ENCODE measurements around the gene SND1.
"Not testable (repeated sequence)": the region's sequence is repeated elsewhere in the genome, so short reads cannot be mapped to it uniquely, and the experiment has no call there.

The SND1 gene

DNA sequence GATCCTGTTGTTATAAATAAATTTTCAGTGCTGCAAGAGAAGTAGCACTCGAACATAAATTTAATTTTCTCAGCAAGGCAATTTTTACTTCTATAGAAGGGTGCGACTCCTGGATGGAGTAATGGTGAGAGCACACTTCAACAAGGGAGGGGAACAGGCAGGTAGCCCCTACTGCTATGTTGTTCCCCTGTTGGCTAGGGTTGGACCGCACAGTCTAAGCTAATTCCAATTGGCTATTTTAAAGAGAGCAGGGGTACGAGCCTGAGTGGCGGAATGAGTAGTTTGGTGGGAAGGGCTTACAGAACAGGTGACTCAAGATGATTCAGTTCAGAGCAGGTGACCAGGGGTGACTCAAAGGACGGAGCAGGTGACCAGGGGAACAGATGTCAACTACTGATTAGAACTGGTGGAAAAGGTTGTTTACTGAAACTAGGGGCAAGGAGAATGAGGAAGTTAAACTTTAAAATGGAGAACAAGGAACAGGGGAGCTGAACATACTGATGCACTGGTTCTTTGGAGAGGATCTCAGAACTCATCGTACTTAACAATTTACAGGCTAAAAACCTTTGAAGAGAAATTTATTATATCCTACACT, 185.9 kb downstream of the SND1 start:
- DNase-seq = not testable (repeated sequence)

DNA sequence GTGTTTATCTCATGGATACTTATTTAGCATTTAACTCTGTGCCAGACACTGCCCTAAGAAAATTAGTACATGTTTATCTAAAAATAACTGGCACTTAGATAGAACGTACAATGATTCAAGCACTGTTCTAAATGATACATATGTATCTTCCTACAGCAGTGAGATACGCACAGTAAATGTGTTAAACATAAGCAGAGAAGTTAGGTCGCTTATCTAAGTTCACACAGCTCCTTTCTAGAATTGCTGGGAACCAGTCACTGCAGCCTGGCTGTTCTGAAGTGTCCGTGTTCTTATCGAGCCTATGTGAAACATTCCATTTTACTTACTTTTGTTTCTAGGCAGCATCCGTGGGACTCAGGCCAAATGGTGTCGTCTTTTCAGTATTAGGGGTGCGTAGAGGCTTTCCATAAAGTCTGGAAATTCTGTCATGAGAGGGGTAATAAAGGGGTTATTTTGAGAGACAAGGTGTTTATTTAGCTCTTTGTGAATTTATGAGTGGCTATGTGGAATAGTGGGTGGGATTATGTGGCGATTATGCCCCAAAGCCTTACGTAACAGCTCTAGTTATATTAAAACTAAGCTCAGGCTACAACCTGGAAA, 186.9 kb downstream of the SND1 start:
- no peak for DNase-seq

DNA sequence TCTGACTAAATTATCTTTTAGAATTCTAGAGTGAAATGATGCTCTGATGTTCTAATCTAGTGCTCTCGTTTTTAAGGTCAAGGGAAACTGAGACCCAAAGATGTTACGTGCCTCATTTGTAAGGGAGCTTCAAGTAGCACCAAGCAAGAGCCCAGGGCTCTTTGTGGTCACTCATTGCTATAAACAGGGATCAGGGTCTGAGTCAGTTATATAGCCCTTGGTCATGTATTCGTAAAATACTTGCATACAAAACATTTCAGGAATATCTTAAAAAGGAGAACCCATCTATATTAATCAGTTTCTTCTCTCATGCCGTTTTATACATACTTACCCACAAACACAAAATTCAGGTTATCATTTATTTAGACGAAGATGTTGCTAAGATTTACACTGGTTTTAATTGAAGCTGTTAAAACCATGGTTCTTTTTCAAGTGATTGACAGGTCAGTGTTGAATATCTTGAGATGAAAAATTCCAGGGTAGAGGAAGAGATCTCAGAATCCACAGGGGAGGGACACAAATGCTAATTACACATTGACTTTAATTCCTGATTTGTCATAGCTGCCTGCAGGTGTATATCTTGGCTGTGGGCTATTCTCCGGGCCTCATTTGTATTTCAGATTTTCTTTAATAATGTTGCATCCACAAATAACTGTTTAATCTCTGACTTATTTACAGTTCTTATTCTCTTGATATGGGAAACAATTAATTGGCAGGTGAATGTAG, 188.4 kb downstream of the SND1 start:
- DNase-seq = no peak

DNA sequence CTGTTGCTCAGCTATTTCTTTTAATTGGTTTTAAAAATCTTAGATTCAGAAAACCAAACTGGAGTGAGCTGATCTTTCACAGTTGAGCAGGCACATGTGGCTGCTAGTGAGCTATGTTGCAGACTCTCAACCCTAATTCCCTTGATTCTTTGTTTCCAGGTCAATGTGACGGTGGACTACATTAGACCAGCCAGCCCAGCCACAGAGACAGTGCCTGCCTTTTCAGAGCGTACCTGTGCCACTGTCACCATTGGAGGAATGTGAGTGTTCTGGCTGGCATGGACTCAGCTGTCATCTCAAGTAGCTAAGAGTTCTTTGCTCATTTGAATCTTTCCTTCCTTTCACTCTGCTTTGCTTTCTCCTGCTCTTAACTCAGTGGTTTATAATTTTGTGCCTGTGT, 192.2 kb downstream of the SND1 start:
- DNase-seq = no peak

- DNase-seq = no peak
These were observed 192.8 kb downstream of the SND1 start for GRCh38 chr7:127844707-127845331.

DNA sequence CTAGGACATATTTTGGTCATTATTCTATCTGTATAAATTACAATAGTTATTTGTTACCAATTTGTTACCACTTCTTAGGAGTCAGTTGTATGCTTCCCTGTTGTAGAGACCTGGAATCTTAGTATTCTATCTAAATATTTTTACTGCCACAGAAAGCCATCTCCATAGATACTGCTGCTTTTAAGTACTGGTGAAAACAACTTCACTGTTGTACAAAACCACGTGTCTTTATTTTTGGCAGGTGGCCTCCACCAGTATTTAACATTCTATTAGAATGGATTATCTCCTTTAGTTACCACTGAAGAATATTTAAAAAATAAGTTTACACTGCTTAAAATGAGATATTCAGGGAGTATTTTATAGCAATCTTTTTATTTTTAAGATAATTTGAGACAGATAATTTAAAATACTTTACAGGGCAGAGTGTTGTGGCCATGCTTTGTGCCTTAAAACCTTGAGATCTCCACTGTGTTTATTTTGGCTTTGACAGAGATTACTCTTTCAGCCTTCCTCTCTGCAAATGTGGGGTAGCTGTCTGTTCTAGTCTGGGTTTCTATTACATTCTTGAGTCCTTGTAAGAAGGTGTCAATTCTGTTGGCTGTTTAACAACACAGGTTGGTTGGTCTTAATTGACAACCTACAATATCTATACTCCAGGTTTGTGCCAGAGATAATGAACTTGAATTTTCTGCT, 193.7 kb downstream of the SND1 start:
- DNase-seq = no peak

DNA sequence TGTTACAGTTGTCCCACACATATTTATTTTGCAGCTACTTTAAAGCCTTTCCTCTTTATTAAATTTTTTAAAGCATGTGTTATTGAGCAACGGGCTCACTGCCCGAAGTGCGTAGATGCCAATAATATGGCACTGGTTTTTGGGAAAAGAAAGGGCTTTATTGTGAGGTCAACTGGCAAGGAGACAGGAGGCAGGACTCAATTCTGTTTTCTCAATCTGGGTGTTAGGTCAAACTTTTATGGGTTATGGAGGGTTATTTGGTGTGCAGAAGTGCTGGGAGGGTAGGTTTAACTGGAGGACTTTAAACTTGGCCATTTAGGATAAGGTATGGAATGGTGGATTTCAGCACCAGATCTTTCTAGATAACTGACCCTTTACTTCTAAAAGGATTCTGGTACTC, 195.6 kb downstream of the SND1 start:
- no peak for DNase-seq

GRCh38 chr7:127848241-127848640, 196.2 kb downstream of the SND1 start:
- DNase-seq = no peak

DNA sequence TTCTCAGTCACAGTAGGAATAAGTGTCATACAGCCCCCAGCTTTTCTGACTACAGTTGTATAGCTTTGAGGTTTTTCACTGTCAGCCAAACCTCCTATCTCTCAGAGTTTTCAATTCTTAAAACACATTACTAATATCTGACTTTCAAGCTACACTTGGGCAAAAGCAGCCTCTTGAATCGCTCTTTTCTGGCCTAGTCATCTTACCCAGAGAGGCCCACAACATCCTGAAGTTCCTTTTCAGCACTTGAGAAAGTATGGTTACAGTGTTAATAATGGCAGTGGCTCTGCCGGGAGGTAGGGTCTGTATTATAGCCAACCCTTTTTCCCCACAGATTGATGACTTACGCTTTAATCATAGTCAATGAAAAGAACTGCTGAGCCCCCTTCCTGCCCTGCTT, 198.2 kb downstream of the SND1 start:
- DNase-seq = no peak

GRCh38 chr7:127854383-127854782, 202.4 kb downstream of the SND1 start:
- no peak for DNase-seq

GRCh38 chr7:127857464-127857841, 205.5 kb downstream of the SND1 start:
- no peak for DNase-seq

- DNase-seq = no peak
These were observed 206.3 kb downstream of the SND1 start for GRCh38 chr7:127858091-127858914.

- DNase-seq = no peak
These were observed 206.9 kb downstream of the SND1 start for GRCh38 chr7:127858915-127859189.

DNA sequence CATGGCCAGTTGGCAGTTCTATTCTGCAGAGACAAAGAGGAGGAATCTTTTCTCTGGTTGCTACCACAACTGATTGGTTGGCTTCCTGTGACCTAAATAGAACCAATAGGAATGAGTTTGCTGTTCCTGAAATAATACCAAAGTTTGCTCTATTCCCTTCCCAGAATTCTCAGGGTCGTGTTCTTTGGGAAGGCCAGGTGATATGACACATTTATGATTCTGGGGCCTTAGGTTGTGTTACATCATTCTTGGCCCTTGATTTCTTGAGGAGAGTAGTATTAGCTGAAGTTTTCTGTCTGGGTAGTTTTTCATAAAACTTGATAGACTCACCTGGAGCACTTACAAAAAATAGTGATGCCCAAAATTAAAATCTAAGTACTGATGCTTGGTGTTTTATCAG, 207.3 kb downstream of the SND1 start:
- DNase-seq = no peak

DNA sequence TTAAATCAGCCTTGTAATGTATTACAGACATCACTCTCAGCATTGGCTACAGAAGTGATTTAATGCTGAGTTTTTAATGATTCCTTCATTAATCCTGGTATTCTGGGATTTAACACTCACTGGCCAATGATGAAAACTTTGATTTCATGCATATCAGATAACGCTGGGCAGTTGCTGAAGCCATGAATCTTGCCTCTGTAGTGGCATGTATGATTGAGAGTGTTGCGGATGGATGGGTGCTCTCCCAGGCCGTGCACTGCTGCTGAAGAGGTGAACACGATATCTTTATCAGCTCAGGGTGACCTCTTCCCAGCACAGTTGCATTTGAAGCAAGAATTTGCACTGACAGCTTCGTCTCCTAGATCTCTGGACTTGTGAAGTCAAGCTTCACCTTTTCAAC, 210.5 kb downstream of the SND1 start:
- no peak for DNase-seq

GRCh38 chr7:127863082-127863481, 211.1 kb downstream of the SND1 start:
- DNase-seq = no peak

DNA sequence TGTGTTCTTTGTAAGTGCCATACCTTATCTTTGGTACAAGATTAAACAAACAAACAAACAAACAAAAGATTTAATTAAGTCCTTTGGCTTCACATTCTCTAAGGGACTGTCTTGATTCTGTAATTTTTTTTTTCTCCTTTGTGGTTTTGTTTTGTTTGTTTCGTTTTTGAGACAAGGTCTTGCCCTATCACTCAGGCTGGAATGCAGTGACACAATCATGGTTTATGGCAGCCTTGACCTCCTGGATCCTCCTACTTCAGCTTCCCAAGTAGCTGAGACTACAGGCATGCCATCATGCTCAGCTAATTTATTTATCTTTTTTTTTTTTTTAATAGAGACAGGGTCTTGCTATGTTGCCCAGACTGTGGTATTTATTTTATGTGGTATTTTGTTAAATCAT, 213.5 kb downstream of the SND1 start:
- DNase-seq = no peak

- DNase-seq = no peak
These were observed 218.4 kb downstream of the SND1 start for GRCh38 chr7:127870231-127870907.

GRCh38 chr7:127871226-127871625, 219.2 kb downstream of the SND1 start:
- no peak for DNase-seq

- no peak for DNase-seq
These were observed 220.1 kb downstream of the SND1 start for GRCh38 chr7:127872122-127872521.

GRCh38 chr7:127873151-127873550, 221.2 kb downstream of the SND1 start:
- DNase-seq = no peak

All from effector CD8-positive, alpha-beta T cell (primary cell).